Left ventricle myocardium inferior (tissue), 1 donor: ENCODE measurements around the gene IQCE. TPM values are rescaled to one million over a fixed set of nuclear protein-coding genes. Genes with fewer than 3 reads are reported as not detected.

Experiments
- DNase-seq: peaks from one replicate; pipeline ENCODE4 v3.0.0-alpha.2; 2020
- H3K27ac ChIP-seq: fragments of 200-600 bp; replicated peaks from 2 replicates; pipeline ENCODE4 v1.8.0; 2021
- H3K27me3 ChIP-seq: fragments of 200-600 bp; 2 replicates; pipeline ENCODE4 v1.8.0; 2021; ENCODE audit warnings: low read depth
- H3K36me3 ChIP-seq: fragments of 200-600 bp; 2 replicates; pipeline ENCODE4 v1.8.0; 2021
- H3K4me1 ChIP-seq: fragments of 200-600 bp; 2 replicates; pipeline ENCODE4 v1.8.0; 2021
- H3K4me3 ChIP-seq: fragments of 200-600 bp; 2 replicates; pipeline ENCODE4 v1.8.0; 2021; ENCODE audit warnings: mild to moderate bottlenecking, moderate library complexity
- H3K9me3 ChIP-seq: fragments of 200-600 bp; replicated peaks from 2 replicates; pipeline ENCODE4 v1.8.0; 2021
- intact Hi-C: fragments of 100-400 bp; cut with micrococcal nuclease; formaldehyde crosslinking; loops from one replicate; pipeline ENCODE4 v1.11.0; 2022
- long read RNA-seq: library from polyadenylated mRNA; unstranded; transcript quantifications from one replicate; pipeline ENCODE4 v2.0.0, GENCODE V29; 2021
- total RNA-seq: library from RNA; stranded (reverse); fragmentation: NEBNext Ultra II Directional; extraction: Animal tissue kit (Norgen Biotek cat#: 25700); gene quantifications from one replicate; pipeline ENCODE4 v1.2.1, GENCODE V29; 2021
- TF ChIP-seq, protein P1 (sequence below): fragments of 200-600 bp; IDR thresholded peaks from 2 replicates; pipeline ENCODE4 v1.8.0; 2021; ENCODE audit warnings: antibody characterized with exemption, mild to moderate bottlenecking, borderline replicate concordance
- donor health status: DM: no; HTN: yes; CAD: no; lungs with severe emphysema.

IQCE gene, protein sequence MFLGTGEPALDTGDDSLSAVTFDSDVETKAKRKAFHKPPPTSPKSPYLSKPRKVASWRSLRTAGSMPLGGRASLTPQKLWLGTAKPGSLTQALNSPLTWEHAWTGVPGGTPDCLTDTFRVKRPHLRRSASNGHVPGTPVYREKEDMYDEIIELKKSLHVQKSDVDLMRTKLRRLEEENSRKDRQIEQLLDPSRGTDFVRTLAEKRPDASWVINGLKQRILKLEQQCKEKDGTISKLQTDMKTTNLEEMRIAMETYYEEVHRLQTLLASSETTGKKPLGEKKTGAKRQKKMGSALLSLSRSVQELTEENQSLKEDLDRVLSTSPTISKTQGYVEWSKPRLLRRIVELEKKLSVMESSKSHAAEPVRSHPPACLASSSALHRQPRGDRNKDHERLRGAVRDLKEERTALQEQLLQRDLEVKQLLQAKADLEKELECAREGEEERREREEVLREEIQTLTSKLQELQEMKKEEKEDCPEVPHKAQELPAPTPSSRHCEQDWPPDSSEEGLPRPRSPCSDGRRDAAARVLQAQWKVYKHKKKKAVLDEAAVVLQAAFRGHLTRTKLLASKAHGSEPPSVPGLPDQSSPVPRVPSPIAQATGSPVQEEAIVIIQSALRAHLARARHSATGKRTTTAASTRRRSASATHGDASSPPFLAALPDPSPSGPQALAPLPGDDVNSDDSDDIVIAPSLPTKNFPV
- total RNA-seq = 11.5 TPM
- long read RNA-seq, full-length matches to known transcripts = 9 of 20 reads
- long read RNA-seq, partial matches to known transcripts = 5 of 20 reads
- long read RNA-seq, other reads (novel, unspliced or antisense) = 6 of 20 reads

- no peaks in the 10 kb centered on the region for H3K9me3 ChIP-seq
- peak within 1 kb of the TSS; percentile 94 for H3K4me3 ChIP-seq
- H3K4me1 ChIP-seq = peaks cover 51% of the 10 kb centered on the region
- no peaks in the 10 kb centered on the region for H3K36me3 ChIP-seq
- no peaks in the 10 kb centered on the region for H3K27me3 ChIP-seq
- peak; percentile 96 for DNase-seq
- intact Hi-C loops = no loop called here
- TF ChIP-seq, protein P1, sequence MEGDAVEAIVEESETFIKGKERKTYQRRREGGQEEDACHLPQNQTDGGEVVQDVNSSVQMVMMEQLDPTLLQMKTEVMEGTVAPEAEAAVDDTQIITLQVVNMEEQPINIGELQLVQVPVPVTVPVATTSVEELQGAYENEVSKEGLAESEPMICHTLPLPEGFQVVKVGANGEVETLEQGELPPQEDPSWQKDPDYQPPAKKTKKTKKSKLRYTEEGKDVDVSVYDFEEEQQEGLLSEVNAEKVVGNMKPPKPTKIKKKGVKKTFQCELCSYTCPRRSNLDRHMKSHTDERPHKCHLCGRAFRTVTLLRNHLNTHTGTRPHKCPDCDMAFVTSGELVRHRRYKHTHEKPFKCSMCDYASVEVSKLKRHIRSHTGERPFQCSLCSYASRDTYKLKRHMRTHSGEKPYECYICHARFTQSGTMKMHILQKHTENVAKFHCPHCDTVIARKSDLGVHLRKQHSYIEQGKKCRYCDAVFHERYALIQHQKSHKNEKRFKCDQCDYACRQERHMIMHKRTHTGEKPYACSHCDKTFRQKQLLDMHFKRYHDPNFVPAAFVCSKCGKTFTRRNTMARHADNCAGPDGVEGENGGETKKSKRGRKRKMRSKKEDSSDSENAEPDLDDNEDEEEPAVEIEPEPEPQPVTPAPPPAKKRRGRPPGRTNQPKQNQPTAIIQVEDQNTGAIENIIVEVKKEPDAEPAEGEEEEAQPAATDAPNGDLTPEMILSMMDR = no peak
- peak within 1 kb of the TSS; percentile 83 for H3K27ac ChIP-seq
These were observed at the start of gene IQCE for GRCh38 chr7:2558629-2559282. Gene IQCE, plus strand, starts transcription at chr7:2558979. Its CDS starts 203 bp downstream, at chr7:2559182.

DNA sequence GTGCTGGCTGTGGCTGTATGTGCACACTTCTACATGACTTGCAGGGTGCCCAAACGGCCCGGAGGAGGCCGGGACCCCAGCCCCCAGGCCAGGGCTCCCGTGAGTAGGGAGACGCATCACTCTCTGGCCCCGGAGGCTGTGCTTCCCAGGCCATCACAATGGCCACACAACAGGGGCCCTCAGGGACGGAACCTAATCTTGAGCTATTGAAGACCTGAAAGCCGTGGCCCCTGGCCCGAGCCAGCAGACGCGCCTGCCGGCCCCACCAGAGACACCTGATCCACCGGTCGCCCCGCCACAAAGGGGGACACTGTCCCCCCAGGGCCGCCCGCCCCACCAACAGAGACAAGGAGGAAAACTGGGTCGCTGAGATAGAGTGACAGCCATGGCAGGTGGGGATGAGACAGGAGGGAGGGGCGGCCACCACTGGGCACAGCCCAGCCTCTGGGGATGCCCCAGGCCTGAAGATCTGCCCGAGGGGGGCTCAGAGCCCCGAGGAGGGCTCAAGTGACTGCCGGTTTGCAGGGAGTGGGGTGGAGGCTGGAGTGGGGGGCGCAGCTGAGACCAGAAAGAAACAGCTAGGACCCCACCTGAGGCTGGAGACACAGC is 49.4 kb upstream of the IQCE start:
- Histone ChIP-seq H3K36me3 (no peaks in the 10 kb centered on the region), H3K4me3 (no peak overlapping the region), H3K27me3 (no peaks in the 10 kb centered on the region), H3K9me3 (no peaks in the 10 kb centered on the region), H3K4me1 (peaks cover 58% of the 10 kb centered on the region), H3K27ac (peak overlapping the region; percentile 72)
- no peak for DNase-seq
- TF ChIP-seq, protein P1 = no peak
- intact Hi-C loops = no loop called here

DNA sequence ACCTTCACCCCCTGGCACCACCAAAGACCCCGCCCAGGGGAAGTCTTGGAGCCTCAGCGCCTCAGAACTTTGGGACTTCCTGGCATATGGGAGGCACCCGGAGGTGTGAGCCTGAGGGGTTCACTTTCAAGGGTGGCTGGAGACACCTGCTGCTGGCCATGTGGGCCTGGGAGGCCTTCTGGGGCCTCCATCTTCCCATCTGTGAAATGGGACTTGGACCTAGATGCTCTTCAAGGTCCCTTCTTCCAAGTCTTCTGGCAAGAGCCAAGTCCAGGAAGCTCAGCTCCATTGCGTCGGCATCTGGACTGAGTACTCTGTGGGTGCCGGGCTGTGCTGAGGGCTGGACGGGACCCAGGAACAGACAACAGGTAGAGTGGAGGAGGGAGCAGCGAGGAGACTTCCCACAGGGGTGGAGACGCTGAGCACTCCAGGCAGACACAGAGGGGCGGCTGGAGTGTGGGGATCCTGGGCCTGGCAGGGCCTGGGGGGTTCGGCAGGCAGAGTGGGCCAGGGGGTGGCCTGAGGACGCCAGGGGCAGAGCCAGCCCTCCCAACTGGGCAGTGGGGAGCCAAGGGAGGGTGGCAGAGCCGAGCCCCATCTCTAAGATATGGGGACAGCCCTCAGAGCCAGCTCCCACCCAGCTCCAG is 48.5 kb upstream of the IQCE start:
- Histone ChIP-seq H3K9me3 (no peaks in the 10 kb centered on the region), H3K27ac (no peak overlapping the region), H3K27me3 (no peaks in the 10 kb centered on the region), H3K4me1 (peaks cover 58% of the 10 kb centered on the region), H3K36me3 (no peaks in the 10 kb centered on the region), H3K4me3 (no peak overlapping the region)
- TF ChIP-seq, protein P1 = no peak
- DNase-seq = no peak
- intact Hi-C loops = no loop called here

GRCh38 chr7:2510909-2511768 is 47.6 kb upstream of the IQCE start:
- no peak for DNase-seq
- H3K9me3 ChIP-seq = no peaks in the 10 kb centered on the region
- no peaks in the 10 kb centered on the region for H3K36me3 ChIP-seq
- H3K4me1 ChIP-seq = peaks cover 58% of the 10 kb centered on the region
- H3K27me3 ChIP-seq = no peaks in the 10 kb centered on the region
- H3K27ac ChIP-seq = peak overlapping the region; percentile 42
- no peak overlapping the region for H3K4me3 ChIP-seq
- intact Hi-C loops = no loop called here
- TF ChIP-seq, protein P1 = no peak
